CD4-positive, alpha-beta T cell treated with Interferon gamma for 1 hour (primary cell): ENCODE data around the gene CLEC3A.
A peak's percentile ranks its signal among the peaks of the same experiment; 100 is the strongest.
"Not testable (repeated sequence)": the region's sequence is repeated elsewhere in the genome, so short reads cannot be mapped to it uniquely, and the experiment has no call there.

ENCODE experiments used
- DNase-seq: peaks from one replicate; pipeline ENCODE4 v3.0.0-alpha.2; 2020

CLEC3A gene

GRCh38 chr16:78022347-78023060 is at the start of gene CLEC3A:
Gene CLEC3A (plus strand): TSS chr16:78022548. CDS start chr16:78022627, 79 bp downstream.
- no peak for DNase-seq

- DNase-seq: no peak
Measured at GRCh38 chr16:77974883-77975282, 47.5 kb upstream of the CLEC3A start.

- DNase-seq: no peak
Measured at GRCh38 chr16:77975942-77976341, 46.4 kb upstream of the CLEC3A start.

GRCh38 chr16:77977339-77977738 is 45.0 kb upstream of the CLEC3A start:
- DNase-seq: no peak

- no peak for DNase-seq
Measured at GRCh38 chr16:77985111-77985510, 37.2 kb upstream of the CLEC3A start.

GRCh38 chr16:77986011-77986740 is 36.2 kb upstream of the CLEC3A start:
- DNase-seq: no peak

- no peak for DNase-seq
Measured at GRCh38 chr16:77987810-77988209, 34.5 kb upstream of the CLEC3A start.

- no peak for DNase-seq
Measured at GRCh38 chr16:77989846-77990245, 32.5 kb upstream of the CLEC3A start.

GRCh38 chr16:77991701-77992100 is 30.6 kb upstream of the CLEC3A start:
- no peak for DNase-seq

- not testable (repeated sequence) for DNase-seq
Measured at GRCh38 chr16:77992381-77992780, 30.0 kb upstream of the CLEC3A start.

- DNase-seq: no peak
Measured at GRCh38 chr16:77993111-77993985, 29.0 kb upstream of the CLEC3A start.

- no peak for DNase-seq
Measured at GRCh38 chr16:77995843-77996455, 26.4 kb upstream of the CLEC3A start.

- DNase-seq: no peak
Measured at GRCh38 chr16:77998350-77999023, 23.9 kb upstream of the CLEC3A start.

GRCh38 chr16:78001451-78002025 is 20.8 kb upstream of the CLEC3A start:
- DNase-seq: no peak

- DNase-seq: peak; percentile 42
Measured at GRCh38 chr16:78002915-78003538, 19.3 kb upstream of the CLEC3A start.

- no peak for DNase-seq
Measured at GRCh38 chr16:78004517-78004916, 17.8 kb upstream of the CLEC3A start.

GRCh38 chr16:78005881-78006280 is 16.5 kb upstream of the CLEC3A start:
- no peak for DNase-seq

GRCh38 chr16:78007121-78007520 is 15.2 kb upstream of the CLEC3A start:
- DNase-seq: no peak

- DNase-seq: no peak
Measured at GRCh38 chr16:78024159-78024558, 1.8 kb downstream of the CLEC3A start.

GRCh38 chr16:78025631-78026030 is 3.3 kb downstream of the CLEC3A start:
- DNase-seq: no peak

- DNase-seq: no peak
Measured at GRCh38 chr16:78028018-78028417, 5.7 kb downstream of the CLEC3A start.

GRCh38 chr16:78034530-78034929 is 12.2 kb downstream of the CLEC3A start:
- DNase-seq: no peak
